Posterior cingulate gyrus (tissue), 11 donors: Measurements from ENCODE around the gene AKAP8L.
"Not testable (repeated sequence)": the region's sequence is repeated elsewhere in the genome, so short reads cannot be mapped to it uniquely, and the experiment has no call there.

Experiments
- DNase-seq, 10 donors: peaks; one replicate each; pipeline versions ENCODE4 v3.0.0 to v3.0.0-alpha.2; 2020 to 2021; ENCODE audit warnings: mixed read lengths in 3 of 10
- intact Hi-C: fragments of 100-400 bp; cut with DNase I; formaldehyde crosslinking; loops from one replicate; pipeline ENCODE4 v1.15.1; 2023

Gene AKAP8L

DNA sequence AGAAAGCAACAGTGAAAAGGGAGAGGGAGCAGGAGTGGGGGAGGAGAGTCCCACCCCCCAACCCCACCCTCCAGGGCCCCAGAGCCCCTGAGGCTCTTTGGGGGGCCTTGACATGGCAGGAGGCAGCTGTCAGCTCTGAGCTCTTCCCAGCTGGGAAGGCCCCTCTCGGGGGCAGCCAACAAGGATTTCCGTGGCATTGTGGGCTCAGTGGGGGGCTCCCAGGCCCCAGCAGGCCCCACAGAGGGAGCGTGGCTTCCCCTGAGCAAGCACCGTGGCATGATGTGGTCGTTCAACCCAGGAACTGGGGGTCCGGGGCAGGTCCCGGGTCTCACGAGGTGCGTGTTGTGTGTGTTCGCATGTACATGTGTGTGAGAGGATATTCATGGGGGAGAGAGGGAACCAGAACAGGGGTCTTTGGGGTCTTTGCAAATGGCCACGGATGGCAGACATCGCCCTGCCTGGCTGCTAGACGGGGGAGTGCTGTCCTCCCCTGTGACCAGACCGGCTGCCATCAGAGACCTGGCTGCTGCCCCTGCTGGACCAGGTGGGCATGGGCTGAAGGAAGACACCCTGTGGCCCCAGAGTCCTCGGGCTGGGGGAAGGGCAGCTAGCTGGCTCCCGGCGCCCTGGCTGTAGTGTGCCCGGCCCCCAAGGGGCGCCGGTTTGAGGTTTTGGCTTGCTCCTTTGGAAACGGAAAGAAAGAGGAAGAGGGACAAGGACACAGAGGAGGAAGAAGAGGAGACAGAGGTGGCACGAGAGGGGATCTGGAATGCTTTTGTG is 3.7 kb upstream of the AKAP8L start:
- DNase-seq = peak in 2 of 10 donors; percentile 65 to 73
- intact Hi-C loops = no loop called here

DNA sequence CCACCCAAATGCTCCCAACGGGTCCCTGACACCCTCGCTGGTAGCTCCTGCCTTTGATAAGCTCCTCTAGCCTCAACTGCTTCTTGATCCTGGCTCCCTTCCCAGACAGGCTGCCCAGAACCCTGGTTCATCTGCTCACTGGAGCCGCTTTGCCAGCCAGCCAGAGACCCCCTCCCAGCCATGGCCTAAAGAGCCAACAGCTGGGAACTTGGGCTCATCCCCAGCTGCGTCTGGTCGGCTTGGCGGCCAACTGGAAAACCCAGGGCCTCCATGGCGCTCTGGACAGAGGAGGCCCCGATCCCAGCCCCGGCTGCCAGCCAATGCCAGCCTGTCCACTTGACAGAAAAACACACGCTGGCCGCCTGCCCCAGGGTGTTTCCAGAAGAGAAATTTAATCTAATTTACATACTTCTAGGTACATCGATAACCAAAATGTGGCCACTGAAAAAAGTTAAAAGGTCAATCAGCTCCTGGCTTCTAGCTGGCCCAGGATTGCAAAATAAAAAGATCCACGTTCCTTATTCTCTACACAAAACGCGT is 3.0 kb upstream of the AKAP8L start:
- DNase-seq = peak; percentile 65 to 97 (median 82)
- intact Hi-C loops = no loop called here

DNA sequence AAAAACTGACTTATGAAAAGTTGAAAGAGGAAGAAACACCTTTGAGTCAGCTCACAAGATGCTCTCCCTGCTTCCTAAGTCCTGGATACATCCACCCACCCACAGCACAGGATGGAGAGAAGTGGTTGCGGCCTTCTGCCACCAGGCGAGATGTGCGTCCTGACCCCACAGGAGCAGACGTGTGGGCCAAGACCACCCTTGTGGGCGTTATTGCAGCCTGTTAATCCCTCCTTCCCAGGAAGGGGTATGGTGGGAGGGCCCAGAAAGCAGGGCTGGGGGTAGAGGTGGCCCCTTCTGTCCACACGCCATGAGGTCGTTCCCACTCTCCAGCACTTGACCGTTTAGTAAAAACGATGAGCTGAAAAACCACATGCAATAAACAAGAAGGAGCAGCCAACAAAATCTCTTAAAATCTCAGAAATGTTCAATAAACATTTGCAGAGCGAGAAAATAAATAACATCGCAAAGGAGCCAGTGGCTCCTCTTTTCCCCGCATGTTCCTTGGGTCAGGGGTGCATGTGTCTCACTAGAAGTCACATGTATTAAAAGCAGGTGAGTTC is 2.4 kb upstream of the AKAP8L start:
- intact Hi-C loops = no loop called here
- peak in 2 of 10 donors; percentile 58 to 66 for DNase-seq

DNA sequence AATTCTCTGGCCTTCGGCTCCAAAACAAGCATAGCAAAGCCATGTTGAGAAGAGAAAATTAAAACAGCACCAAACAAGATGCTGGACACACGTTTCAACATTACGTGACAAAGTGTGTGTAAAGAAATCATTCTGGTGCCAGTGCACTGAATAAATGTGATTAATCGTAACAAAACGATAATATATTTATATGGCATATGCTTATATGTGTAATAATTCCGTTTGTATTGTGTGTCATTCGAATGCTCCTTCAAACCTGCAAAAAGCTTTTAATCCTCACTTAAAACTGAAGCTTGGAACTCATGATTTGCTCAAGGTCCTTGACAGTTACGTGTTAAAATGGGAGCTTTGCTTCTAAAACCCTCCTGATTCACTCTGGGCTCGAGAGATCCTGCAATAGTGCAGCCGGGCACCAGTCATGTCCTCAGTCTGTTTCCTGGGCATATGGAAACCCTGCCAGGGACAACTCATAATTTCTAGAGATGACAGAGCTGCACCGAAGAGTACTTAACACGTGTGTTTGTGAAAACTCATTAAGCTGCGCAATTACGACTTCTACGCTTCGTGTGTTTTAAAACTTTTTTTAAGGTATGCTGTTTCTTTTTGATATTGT is 731 bp upstream of the AKAP8L start:
- intact Hi-C loops = loop anchor here (2.0 to 5.0 kb wide), 3 partner anchors 13 to 42 kb away; partner anchors contain the start of gene AKAP8
- peak in 1 of 10 donors; percentile 50 for DNase-seq

DNA sequence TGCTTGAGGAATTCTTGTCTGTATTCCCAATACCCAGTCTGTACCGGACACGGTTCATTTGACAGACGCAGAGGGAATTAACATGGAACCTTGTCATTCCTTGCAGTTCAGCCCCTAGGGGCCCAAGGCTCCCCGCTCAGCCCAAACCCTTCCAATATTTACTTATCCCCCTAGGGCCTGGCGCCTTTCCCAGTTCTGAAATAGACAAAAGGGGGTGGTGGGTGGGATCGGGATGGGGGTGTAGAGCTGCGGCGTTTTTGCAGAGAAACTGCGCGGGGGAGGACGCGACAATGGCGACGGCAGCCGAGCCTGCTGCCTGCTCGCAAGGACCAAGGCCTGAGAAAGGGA is 583 bp downstream of the AKAP8L start:
- intact Hi-C loops = loop anchor here (2.0 to 5.0 kb wide), 3 partner anchors 15 to 41 kb away; partner anchors contain the start of gene AKAP8
- no peak for DNase-seq

DNA sequence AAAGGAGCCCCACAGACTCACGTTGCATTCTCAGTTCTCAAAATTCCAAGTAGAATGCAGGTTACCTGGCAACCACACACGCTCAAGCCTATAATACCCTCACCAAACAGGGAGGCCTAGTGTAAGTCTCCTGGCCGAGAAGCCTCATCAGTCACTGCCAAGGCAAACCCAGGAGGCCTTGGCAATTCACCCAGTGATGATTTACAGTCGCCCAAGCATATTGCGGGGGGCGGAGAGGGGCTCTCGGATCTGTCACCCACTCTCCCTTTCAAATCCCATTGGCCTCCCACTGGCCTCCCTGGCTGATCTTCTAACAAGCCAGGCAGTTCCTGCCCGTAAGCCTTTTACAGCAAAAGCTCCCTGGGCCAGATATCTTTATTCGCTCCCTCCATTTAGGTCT is 1.1 kb downstream of the AKAP8L start:
- intact Hi-C loops = loop anchor here (2.0 to 5.0 kb wide), 3 partner anchors 15 to 40 kb away; partner anchors contain the start of gene AKAP8
- DNase-seq = peak in 3 of 10 donors; percentile 23 to 79 (median 30)

DNA sequence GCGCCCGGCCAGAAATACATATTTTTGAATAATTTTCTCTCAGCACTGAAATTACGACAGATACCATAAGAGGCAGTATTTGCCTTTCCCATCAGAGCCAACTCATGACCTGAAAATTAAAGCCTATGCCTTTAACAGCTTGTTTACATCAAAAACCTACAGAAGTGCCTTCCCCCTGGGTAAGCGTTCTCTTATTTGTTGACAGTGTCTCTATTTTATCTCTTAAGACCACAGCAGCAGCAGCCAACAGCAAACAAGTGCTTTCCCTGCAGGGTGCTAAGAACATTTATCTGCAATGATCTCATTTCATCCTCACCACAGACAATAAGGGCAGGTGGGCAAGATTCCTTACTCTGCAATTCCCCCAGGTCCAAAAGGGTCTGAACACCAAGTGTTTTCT is 6.0 kb downstream of the AKAP8L start:
- DNase-seq = peak in 1 of 10 donors; percentile 5
- intact Hi-C loops = no loop called here

DNA sequence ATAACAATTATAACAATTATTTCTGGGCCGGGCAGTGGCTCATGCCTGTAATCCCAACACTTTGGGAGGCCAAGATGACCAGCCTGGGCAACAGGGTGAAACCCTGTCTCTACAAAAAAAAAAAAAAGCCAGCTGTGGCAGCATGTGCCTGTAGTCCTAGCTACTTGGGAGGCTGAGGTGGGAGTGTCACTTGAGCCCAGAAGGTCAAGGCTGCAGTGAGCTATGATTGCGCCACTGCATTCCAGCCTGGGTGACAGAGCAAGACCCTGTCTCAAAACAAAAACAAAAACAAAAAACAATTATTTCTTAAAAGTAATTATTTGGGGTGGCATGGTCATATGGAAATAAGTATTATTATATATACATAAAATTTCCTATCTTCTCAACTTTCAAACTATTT is 7.4 kb downstream of the AKAP8L start:
- DNase-seq = peak in 2 of 10 donors; percentile 1 to 4
- intact Hi-C loops = not testable (repeated sequence)

DNA sequence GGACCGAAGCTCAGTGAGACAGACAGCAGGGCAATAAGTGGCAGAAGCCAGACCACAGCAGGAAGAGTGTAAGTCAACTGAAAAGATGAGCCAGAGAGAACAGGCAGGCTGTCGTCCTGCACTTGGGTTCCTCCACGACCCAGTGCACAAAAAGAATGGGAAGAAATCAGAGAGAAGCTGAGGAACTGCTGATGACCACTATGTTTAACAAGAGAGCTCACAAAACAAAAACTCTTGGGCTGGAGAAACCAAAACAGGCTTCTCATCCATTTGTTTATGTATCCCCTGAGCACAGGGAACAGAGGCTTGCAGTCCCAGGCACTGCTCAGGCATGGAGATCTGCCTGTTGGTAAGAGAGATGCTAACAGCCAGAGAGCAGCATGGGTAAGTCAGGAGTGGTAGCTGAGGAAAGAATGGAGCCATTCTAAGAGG is 14.0 kb downstream of the AKAP8L start:
- intact Hi-C loops = no loop called here
- DNase-seq = peak in 2 of 10 donors; percentile 24 to 35

DNA sequence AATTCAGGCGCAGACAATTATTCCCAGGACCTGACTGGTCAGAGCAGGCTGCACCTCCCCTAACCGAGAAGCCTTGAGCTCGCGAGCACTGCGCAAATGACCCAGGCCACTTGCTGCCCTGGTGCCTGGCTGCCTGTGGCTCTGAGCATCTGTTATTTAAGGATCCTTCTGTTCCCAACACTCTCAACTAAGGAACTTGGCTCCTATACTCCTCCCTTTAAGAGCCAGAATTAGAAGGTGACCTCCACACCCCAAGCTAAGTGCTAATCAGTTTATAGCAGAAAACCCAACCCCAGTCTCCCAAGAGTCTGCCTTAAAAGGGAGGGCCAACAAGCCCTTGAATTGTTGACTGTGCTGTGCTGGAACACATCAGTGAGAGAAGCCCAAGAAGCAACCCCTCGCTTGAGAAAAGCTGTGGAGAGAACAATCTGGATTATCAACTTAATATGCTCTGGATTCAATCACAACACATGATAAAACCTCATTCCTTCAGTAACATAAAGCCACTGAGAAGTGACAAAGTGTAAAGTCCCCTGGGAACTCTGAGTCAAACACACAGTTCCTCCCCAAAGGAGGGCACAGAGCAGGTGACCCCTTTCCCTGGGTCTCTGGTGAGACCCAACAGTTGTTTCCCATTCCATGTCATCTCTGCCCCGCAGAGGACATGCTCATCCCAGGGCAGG is 14.6 kb downstream of the AKAP8L start:
- intact Hi-C loops = no loop called here
- DNase-seq = peak in 1 of 10 donors; percentile 61

DNA sequence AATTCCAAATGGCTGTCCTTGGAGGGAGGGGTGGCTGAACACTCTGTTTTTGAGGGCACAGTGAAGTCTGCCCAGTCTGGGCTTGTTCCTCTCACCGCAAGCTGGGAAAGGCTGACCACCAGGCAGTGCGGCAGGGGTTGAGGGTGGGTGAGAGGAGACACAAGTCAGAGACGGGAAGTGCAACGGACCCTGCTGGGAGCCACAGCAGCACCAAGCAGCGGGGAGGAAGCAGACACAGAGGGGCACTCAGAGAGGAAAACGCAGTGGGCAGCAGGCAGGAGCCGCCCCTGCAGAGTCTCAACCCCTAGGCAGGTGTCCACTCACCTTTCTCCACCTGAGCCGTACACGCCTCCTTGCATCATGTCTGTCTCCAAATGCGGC is 15.6 kb downstream of the AKAP8L start:
- intact Hi-C loops = no loop called here
- peak in 1 of 10 donors; percentile 47 for DNase-seq

DNA sequence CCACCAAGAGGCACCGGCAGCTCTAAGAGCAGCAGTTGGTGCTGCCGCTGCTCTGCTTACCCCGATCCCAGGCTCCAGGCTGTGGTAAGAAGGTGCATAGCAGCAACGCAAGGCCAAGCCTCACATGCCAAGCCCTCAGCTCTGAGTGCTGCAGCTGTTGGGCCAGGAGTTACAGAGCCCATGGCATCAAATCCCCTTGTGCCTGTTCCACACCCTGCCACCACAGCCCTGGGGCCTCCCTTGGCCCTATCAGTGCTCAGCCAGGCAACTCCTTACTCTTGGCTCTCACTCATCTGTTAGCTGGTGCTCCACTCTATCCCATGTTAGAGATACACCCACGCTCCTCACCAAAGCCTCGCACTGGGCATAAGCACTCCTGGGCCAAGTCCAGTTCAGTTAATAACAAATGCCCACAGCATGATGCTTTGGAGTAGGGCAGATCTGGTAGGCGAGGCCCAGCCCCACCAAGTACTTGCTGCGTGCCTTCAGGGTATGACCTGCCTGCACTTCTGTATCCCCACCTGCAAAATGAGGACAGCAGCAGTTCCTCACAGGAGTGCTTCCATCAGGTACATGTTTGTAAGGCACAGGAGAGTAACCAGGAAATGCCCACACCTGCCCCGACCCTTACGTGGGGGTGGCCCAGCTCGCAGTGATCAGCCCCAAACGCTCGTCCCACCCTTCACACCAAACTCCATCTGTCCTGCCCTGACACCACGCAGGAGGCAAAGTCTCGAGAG is 16.2 kb downstream of the AKAP8L start:
- intact Hi-C loops = no loop called here
- peak in 1 of 10 donors; percentile 75 for DNase-seq

DNA sequence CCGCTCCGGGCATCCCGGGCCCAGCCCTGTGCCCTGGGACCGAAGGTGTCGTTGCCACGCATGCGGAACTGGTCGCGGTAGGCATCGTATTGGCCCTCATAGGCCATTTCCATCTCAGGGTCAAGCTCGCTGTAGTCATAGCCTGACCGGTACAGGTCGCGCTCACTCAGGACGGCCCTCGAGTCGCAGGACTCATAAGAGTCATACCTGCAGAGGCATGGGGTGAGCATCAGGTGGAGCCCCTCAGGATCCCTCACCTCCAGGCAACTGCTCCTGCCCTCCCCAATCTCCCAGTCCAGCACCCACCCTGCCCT is 17.4 kb downstream of the AKAP8L start:
- DNase-seq = no peak
- intact Hi-C loops = no loop called here

DNA sequence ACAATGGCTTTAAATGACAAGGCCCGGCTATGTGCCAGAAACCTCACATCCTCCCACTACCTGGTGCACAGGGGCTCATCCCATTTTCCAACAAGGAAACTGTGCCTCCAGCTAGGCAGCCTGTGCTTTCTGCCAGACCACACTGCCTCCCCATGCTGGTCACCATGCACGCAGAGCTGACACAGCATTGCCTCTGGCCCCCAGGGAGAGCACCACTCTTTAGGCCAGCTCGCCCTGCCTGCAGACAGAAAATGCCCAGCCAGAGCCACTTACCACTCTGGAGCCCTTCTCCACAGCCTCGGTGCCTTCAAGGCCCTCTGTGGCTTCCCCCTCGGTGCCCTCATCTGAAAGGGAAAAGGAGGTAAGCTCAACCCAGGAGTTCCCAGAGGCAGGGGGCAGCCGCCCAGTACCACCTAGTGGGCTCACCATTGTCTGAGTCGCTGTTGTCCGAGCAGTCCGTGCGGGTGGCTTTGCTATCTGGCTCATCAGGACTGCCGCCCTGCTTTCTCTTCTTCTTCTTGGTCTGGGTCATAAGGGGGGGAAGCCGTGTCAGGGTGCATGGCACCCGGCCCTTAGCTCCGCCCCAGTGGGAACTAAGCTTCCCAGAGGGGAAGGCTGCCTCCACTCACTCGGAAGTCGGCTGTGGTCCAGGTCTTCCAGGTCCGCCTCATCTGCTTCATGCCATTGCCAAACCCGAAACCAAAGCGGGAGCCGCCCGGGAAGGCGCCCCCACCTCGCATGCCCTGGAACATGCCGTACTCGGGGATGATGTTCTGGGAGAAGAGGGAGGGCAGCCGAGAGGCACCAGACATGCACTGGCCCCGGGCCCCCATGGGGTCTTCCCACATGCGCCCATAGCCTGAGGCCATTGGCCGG is 18.0 kb downstream of the AKAP8L start:
- DNase-seq = peak in 3 of 10 donors; percentile 48 to 84 (median 76)
- intact Hi-C loops = no loop called here

DNA sequence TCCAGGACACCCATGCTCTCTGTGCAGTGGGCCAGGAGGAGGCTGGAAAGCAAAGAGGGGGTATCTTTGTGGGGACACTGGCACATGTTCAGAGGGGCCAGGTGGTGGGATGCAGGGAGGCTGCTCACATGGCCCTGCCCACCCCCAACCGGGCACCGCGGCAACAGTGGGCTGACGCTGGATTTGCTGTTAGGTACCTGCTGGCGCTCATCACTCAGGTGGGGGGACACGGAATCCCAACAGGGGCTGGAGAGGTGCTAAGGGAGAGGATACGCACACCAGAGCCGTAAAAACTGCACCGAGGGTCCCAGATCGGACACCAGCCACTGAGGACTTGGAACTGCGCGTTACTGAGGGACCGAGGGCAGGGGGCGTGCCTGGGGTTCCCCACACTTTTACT is 19.2 kb downstream of the AKAP8L start:
- intact Hi-C loops = no loop called here

DNA sequence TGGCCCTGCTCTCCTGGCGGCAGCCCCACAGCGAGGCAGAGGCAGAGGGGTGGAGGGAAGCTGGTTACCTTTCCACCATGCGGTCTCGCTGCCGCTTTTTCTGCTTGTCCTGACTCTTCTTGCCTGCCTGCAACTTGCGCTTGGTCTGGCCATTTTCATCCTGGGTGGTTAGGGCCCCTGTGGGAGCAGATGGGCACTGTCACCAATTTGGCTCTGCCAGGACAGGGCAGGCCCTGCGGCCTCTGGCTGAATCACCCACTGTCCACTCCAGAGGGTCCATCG is 19.6 kb downstream of the AKAP8L start:
- intact Hi-C loops = no loop called here
- DNase-seq = no peak

More for the DNA sequence above, 19.2 kb downstream of the AKAP8L start:
- DNase-seq = peak in 2 of 10 donors; percentile 35 to 70

DNA sequence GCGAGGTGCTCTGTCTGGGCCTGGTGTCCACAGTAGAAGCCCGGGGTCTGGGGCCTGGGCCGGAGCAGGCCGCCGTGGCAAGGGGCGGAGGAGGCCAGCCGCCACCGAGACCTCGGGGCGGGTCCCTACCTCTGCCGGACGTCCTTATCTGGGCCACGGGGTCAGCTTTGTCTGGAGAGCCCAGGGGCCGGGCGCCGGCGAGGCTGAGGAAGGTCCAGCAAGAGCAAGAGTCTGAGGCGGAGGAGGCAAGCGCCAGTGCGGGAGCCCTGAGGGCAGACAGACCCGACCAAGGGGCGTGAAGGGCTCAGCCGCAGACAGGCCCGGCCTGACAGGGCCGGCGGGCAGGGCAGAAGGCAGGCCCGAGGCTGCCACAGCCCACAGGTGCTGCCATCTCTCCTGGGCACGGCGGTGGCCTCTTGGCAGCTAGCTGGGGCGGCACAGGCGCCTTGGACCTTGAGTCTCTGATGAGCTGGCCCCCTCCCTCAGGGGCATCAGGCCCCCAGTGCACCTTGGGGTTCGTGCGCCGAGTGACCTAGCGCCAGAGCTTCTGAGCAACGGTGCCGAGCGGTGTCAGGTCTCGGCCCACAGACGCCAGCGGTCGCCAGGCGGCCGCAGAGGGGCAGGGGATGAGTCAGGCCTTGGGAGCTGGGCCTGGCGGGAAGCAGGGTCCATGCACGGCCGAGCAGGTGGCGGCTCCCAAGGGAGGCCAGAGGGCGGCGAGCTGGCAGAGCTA is 20.1 kb downstream of the AKAP8L start:
- DNase-seq = peak in 2 of 10 donors; percentile 68 to 79
- intact Hi-C loops = no loop called here

DNA sequence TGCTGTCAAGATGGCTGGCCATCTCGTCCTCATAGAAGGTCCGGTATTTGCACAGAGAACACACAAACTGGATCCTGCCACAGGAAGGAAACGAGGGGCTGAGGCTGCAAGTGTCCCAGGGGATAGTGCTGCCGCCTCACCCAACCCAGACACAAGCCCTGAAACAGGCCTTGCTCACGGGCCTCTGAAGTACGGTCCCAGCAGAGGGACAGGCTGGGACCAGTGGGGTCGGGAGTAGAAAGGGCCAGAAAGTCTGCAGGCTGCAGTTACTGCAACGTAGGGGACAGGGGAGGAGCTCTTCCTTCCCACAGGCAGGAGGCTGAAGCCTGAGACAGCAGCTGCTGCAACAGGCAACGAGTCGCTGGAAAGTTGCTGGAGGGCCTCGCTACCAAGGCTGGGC is 21.0 kb downstream of the AKAP8L start:
- intact Hi-C loops = no loop called here
- peak in 1 of 10 donors; percentile 20 for DNase-seq

DNA sequence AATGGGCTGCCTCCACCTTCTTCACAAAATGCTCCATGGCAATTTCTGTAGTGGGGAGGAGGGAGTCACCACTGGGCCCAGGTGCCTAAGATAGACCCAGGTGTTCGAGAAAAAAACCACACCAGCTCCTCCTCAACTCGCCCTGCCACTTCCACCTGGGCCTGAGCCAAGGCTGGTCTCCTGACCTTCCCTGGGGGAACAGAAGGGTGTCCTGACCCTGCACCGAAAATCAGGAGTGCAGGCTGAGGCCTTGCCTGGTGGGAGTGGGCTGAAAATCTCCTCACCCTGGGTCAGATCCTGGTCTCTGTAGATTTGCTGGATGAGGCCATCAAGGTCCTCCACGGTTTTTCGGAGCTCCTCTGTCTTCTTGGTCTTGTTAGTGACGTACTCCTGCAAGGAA is 21.6 kb downstream of the AKAP8L start:
- peak in 2 of 10 donors; percentile 15 to 24 for DNase-seq
- intact Hi-C loops = no loop called here
